HG02973 (cell line): Measurements from ENCODE around the gene NBEA.

Source experiments
- ATAC-seq: cut with Tn5 transposase; IDR thresholded peaks from one replicate; pipeline ENCODE4 v1.9.1; 2021; ENCODE audit warnings: moderate library complexity; ENCODE audit not compliant: unreplicated experiment

The NBEA gene

DNA sequence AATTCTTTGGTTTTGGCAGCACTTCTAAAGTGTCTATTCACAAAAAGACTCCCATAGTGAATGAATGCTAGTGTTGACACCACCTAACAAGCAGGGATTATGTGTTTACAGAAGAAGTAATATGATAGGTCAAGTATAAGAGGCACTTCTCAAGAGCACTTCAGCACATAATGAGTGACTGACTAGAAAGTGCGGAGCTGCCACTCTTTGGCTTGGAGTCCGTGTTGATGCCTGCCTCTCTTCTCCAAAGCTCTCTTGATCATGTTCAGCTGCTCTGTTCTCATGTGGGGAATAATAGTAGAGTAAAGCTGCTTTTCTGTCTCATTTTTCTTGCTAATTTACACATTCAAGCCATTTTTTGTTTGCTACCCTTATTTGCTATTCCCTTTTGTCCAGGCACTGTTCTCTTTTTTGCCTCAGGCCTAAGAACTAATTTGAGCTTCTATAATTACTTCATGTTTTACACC, 557.2 kb downstream of the NBEA start:
- no peak for ATAC-seq

DNA sequence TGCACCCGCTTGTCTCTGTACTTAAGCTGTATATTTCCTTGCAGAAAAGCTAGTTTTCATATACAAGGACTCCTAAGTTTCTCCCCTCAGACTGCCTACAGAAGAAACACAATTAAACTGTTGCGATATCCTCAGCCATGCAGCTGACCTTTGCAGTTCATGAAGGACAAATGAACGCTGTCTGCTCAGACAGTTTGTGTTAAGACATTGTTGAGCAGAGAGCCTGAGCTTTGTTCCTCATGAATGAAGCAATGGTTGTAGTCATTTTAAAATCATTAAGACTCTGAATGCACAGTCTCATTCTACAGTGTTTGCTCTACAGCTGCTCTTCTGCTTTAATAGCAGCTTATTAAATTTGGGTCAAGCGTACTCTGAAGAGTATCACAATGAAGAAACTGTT, 557.6 kb downstream of the NBEA start:
- no peak for ATAC-seq

DNA sequence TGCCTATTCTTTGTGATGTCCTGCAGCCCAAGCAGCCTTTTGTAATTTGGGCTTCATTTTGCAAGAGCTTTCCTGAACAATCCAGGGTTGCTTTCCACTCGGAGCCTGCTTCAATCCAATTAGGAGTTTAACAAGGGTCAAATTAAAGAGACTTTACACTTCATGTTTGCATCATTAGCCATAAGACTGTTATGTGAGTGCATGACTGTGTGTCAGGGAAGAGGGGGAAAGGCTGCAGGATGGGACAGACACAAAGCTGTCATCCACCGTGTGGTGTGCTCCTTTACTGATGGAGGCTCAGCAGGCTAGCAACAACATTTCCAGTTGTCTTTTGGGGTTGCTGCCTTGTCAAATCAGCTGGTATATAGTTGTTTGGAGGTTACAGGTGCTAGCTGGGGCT, 558.1 kb downstream of the NBEA start:
- no peak for ATAC-seq

DNA sequence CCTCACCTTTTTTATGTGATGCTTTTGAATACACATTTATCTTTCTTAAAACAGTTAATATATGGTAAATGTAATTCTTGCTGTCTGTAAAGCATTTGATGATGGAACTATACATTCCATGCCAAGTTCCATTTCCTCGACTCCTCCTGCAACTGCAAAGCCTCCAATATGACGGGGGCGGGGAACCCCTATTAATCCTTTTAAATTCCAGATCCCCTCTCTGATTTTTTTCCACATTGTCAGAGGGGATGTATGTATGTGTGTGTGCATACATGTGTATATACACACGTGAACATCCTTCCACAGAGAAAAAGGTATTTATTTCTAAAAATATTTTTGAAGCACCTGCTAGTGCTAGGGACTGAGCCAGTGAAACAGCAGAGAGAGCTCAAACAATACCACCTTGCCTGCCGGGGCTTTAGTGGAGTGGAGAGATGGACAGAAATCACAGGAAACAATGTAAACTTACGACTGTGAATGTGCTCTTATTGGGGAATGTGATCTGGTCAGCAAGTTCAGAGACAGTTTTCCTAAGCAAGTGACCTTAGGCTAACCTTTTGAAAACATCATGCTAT, 559.7 kb downstream of the NBEA start:
- no peak for ATAC-seq

DNA sequence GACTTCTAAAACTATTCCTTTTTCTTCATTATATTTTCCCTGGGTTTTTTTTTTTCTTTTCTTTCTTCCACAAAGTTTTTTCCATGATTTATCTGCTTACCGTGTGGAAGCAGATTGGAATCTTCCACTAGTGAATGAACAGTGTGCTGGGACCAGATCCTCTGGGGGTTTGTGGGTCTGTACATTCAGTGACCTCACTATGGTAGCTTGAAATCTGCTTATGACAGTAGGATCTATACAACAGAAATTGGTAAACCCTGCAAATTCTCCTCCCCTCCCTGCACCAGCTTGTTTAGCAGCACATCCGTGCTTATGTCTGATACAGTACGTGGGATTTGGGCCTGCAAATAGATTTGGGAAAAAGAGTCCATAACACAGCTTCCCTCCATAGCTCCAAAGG, 560.4 kb downstream of the NBEA start:
- ATAC-seq = no peak

DNA sequence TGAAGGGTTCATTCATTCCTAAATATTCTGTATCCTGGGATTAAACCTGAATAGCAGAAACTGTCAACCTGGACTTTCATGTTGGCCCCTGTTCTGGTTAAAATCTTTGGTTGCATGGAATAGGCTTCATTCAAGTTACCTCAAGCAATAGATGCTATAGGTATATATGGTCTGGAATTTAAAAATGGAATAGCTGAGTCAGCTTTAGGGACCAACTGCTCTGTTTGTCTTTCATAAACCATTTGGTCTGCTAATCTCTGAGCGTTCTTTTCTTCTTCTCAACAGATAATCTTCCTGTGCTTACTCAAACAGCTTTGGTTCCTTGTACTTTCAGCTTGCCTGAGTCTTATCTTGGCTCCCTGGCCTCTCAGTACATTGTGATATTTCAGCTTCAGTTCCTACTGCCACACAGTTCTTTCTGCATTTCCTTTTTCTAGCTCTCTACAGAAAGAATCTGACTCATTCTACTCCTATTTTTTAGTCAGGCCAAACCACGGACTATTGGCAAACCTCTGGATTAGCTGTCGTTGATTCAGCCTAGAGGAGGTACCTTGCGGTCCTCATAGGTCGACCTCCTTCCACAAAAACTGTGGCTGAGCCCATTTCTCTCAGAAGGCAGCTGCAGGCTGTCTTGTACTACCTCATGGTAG, 570.3 kb downstream of the NBEA start:
- no peak for ATAC-seq

DNA sequence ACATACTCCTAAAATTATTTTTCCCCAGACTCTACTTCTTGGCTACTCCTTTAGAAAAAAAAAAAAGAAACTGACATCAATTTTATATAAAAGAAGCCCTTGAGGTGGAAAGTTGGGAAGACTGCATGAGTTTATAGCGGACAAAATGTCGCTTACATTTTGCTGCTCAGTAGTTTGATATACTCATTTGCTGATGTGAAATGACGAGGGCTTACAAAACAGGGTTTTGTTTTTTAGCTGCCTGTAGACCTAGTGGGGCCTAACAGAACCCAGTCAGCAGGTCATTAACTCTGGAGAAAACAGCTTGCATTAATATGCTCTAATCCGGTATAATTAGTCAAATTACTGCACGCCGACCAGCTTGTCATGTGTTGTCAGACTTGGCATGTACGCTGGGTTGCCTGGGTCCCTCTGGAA, 572.0 kb downstream of the NBEA start:
- ATAC-seq = no peak

DNA sequence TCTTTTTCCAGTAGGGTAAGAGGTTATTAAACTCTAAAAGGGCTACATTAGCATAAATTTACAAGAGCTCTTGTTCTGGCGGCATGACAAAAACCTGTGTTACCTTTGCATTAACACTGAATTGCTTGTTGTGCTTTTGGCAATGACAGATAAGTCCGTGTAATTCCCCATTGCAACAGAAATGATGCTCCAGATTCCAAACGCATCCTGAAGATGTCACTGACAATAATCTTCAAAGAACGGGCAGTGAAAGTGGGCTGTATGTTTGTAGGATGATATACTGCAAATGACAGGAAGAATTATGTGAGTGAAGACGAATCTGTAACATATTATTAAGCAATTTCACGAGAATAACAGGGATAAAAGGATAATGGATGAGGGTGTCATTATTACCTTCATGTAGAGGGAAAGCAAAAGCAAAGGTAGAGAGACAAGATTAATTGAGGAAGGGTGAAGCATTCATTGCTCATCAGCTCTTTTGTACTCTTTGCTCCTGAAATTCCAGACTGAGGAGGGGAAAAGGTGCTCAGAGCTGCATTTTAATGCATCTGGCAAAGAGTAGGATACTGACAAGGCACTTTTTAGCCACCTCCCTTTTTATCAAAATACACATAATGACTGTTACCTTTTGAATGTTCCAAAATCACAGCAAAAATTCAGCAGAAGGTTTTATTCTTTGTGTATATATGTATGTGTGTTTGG, 572.9 kb downstream of the NBEA start:
- no peak for ATAC-seq

DNA sequence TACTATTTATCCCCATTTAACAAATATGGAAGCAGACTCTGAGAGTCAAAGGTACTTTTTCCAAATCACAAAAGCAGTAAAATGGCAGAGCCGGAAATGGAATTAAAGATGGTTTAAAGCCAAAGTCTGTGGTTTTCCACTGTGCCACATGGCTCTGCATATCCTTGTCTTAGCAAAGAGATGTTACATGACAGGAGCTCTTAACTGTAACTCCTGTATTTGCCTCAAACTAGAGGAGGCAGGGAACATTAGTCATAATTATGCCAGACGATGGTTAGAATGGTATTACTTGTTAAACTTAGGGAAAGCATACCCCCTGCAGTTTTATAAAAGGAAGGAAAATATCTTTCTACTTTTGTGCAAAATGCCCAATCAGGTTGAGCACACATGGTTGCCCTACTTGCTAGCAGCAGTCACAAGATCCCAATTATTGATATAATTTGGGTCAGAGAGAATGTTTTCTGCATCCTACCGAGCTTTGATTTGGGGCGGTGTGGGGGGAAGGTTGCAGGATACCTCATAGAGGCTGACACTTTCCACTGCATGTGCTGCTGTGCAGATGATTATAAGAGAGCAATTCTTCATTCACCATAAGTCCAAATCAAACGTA, 576.4 kb downstream of the NBEA start:
- ATAC-seq = no peak

DNA sequence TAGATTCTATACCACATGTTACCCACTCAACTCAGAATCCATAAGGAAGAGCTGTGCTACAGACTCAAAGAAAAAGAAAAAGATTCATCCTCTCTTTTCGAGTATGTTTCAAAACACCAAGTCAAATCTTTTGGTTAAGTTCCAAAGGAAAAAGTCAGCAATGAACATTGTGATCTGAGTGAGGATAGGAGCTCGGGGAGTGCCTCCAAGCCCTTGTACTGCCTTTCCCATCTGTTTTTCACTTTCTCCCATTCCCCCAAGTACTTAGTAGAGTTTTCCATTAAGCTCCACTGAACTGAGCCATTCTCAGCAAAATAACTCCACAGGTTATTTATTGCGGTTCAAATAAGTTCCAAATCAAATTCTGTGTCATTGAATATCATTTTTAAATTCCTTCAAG, 582.1 kb downstream of the NBEA start:
- ATAC-seq = no peak

DNA sequence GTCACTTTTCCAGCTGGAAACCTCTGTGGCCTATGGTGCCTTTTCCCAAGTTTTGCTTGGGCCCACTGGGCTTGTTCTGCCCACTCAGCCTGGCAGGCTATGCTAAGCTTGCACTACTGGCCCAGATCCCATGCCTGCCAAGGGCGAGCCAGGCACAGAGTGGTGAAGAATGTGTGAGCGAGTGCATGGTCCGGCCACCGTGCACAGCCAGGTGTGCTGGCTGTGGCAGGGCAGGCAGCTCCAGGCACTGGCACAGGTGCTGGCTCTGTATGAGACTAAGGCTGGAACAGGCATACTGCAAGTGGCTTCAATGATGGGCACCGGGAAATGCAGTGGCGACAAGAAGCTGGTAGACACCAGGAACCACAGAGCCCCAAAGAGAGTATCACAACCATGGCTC, 584.5 kb downstream of the NBEA start:
- no peak for ATAC-seq

DNA sequence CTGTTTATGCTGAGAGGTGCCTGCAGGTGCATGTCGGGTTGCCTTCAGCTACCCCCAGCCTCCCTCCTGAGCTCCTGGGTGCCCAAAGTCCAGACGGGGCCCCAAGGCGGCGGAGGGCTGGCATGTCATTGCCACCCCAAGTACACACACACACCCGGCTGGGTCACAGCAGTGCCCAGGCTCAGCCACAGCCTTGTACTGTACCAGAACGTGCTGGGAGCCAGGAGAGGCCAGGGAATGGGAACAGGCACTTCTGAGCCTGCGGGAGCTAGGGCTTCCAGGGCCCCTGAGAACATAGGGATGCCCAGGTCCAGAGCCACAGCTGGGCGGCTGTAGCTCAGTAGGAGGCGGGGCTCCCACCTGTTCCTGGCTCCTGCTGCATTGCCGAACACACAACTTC, 585.4 kb downstream of the NBEA start:
- ATAC-seq = no peak

DNA sequence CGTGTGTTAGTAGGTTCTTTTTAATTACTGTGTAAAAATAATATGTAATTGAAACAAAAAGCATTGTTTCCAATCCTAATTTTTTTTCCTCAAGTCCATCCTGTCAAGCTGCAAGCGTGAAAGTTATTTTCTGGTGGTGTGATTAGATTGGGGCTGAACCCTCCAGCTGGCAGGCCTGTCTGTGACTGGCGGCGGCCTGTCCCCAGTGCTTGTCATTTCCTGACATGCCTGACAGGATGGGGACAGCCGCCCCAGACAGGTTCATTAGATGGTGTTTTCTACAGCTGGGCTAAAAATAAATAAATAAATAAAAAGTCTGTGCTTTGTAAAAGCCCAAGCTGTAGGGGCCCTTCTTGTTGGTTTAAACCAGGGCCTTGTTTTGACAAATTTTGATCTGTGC, 588.1 kb downstream of the NBEA start:
- no peak for ATAC-seq

DNA sequence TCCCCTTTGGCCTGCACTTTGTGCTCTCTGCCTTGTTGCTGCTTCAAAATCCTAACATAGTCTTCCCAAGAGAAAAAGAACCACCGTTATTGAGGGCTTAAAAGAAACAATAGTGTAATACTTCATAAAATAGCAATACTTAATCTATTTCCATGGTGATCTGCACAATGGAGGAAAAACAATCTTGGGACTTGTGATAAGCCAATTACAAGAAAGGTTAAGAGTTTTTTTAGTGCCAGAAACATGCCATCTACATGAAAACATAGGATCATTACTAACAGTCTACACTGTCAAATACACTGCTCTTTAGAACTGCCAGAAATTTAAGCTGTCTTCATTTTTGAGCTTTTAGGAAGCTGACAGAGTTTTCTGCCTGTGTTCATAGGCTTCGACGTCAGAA, 588.5 kb downstream of the NBEA start:
- no peak for ATAC-seq

DNA sequence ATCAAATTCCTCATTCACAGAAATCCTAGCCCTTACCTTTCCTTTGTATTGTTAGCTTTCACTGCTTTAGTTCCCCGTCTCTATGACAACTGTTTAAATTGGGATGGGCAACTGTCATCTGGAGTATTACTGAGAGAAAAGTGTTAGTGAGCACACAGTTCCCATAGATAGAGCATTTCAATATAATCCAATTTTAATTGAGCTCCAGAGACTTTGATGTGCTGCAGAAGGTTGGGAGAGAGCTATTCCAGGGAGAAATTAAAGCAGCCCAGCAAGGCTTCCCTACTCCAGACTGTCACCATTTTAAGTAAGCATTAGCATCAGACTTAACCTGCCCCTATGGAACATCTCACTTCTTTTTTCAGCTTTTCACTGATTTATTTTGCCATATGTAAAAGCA, 589.5 kb downstream of the NBEA start:
- no peak for ATAC-seq

DNA sequence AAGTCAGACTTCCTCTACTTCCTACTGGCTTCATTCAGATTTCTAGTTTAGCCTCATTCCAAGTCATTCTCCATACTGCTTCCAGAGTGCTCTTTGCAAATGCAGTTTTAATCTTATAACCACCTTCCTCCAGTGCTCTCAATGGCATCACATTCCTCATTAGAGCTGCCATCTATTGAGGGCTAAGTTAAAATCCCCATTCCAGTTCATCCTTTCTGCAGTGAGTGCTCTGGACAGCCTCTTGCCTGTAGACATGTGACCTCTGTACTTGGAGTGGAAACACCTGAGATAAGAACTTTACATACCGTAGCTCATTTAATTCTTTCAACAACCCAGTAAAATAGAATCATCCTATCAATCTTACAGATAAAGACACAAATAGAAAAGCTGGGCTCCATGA, 592.3 kb downstream of the NBEA start:
- ATAC-seq = no peak

DNA sequence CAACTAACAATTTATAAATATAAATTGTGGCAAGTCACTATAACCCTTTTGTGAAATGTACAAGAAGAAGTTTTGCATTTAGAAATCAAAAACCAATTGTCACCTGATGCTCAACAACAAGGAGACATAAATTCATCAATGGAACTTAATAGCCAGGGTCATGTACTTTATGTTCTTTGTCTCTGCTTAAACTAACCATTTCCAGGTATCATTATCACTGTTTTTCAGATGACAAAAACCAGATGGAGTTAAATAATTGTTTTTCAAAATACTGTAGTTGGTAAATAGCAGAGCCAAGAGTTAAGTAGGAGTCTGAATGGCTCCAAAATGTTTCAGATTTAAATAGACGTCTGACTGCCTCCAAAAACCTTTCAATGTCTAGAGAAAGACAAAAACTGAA, 606.7 kb downstream of the NBEA start:
- no peak for ATAC-seq

DNA sequence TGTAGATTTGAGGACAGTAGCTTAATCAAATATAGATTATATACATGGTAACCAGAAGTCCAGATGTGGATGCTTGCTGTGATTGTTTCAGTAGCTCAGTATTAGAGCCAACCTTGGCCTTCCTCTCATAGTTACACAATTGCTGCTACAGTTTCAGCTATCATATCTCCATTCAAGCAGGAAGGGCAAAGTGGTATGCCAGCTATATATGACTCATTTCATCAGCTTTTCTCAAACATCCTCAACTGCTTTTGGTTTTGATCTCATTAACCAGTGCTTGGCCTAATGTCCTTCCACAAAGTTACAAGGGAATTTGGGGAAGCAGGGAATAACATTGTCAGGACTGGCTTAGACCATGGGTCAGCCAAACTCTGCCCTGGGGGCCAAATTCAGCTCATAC, 607.4 kb downstream of the NBEA start:
- ATAC-seq = no peak

DNA sequence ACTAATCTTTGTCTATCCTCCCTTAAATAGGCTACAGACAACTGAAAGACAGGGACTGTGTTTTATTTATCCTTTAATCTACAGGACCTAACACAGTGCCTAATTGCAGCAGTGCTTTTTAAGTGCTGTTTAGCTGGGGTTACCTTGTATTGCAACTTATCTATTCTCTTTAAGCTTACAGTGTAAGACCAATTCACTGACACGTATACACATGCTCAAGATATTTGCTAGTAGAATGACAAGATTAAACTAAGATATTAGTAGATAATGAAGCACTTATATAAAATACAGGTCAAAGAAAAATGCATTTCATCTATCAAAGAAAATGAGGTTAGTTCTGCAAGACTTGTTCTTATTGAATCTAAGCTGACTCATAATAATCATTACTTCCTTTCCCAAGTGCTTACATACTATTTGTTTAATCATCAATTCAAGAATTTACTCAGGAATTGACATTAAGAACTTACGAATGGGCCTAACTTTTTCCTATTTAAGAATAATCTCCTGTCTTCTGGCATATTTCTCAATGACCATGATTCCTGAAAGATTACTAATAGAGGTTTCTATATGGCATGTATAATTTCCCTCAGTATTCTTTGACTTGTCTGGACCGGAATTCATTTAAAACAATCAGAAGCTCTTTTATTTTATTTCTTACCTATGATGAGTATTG, 610.2 kb downstream of the NBEA start:
- ATAC-seq = no peak

DNA sequence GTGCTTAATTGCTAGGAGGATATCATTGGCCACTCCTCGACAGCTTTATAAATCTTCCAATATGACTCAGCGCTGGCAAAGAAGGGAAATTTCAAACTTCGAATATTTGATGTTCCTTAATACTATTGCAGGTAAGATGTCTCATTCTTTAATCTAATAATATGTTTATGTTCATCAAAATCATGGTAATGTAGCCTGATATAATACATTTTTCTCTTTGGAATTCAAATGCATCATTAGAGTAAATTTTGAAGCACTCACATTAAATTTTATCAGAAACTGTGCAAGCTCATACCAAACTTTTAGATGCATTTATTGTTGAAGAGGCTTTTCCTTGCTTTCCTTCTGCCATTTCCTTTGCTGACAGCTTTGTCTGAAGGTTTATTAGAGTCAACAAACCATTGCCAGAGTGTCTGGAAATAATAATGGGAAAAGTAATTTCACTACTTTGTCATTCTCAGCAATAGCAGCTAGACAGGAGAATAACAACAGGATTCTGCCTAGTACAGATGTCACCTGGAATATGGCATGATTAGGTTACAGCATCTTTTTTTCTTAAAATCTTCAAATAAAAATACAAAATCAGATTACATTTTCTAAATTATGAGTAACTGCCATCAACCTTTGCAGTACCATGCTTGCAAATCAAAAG, 613.0 kb downstream of the NBEA start:
- no peak for ATAC-seq

DNA sequence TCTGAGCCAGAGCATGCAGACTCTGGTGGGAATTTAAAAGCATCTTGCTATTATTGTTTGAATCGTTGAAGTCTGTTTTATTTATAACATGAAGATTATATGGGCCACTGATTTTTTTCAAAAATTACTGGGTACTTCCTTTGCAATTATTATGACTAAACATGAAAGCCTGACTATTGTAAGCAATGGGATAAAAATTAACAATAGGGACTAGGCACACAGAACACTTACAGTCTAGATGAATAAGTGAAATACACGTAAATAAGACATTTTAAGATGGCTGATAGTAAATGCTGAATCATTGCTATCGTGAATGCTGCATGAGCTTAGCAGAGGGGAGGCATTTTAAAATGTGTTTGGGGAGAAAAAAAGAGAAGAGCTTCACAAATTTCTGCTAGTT, 615.4 kb downstream of the NBEA start:
- no peak for ATAC-seq
